HG03135 (cell line): ENCODE results near the gene HOXB5.

Source experiments
- ATAC-seq: cut with Tn5 transposase; IDR thresholded peaks from one replicate; pipeline ENCODE4 v1.9.1; 2021; ENCODE audit warnings: mild to moderate bottlenecking, moderate library complexity; ENCODE audit not compliant: unreplicated experiment

The HOXB5 gene

DNA sequence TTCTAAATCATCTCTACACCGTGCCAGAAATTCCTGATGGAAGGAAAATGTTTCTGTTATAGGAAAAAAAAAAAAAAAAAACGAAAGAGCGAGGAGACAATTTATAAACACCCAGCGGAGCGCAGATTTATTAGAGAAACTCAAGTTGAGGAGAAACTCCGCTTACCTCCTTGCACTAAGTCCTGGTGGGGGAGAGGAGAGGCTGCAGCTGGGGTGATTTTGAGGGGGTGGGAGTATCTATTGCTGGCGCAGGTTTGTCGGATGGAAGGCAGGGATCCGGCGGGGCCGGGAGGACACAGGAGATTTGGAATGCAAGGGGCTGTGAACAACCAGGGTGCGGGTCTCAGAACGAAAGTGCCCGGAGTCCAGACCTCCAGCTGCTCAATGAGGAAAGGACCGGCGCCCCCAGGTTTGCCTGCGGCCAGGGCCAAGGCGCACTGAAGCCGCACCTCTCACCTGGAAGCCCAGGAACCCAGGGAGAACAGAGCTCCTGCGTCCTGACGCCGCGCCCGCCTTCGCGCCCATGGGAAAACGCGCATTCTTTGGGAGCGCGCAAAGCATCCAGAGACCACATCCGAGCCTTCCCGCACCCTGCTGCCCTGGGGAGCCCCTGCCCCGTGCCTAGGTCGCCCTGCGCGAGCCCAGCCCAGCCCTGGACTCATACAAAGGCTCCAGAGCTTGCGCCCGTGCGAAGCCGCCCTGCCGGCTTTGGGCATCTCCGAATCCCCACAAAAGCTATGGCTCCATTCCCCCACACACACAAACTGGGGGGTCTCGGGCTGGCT is 24.1 kb upstream of the HOXB5 start:
- ATAC-seq = no peak

- ATAC-seq = no peak
Observed at GRCh38 chr17:48616717-48617470, 23.3 kb upstream of the HOXB5 start.

DNA sequence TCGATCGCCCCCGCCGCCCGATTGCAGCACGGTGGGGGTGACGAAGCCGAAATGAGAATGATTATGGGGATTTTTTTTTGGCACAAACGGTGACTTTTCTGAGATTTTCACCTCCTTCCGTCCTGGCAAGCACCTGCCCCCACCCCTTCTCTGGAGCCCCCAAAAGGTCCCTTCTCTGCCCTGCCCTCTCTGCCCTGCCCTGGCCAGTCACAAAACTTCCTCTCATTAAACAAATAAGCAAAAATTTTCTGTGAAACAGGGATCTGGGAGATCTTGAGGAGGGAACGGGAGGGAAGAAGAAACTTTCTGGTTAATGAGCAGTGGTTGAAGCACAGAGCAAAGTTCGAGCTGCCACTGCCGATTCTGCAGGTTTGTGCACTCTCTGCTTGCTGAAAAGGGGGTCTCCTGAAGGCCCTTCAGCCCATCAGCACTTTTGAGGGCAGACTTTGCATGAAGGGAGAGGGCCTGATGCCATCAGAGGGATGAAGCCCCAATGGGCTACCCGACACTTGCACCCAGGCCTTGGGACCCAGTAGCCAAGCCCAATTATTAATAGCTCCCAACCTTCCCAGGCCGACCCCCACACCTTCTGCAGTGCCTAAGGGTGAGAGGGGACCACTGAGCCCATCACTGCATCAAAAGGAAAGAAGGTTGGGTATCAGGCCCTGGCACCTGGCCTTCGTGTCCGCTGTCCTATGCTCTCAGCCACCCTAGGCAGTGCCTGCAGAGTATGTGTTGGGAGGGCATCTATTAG is 22.6 kb upstream of the HOXB5 start:
- ATAC-seq = no peak

DNA sequence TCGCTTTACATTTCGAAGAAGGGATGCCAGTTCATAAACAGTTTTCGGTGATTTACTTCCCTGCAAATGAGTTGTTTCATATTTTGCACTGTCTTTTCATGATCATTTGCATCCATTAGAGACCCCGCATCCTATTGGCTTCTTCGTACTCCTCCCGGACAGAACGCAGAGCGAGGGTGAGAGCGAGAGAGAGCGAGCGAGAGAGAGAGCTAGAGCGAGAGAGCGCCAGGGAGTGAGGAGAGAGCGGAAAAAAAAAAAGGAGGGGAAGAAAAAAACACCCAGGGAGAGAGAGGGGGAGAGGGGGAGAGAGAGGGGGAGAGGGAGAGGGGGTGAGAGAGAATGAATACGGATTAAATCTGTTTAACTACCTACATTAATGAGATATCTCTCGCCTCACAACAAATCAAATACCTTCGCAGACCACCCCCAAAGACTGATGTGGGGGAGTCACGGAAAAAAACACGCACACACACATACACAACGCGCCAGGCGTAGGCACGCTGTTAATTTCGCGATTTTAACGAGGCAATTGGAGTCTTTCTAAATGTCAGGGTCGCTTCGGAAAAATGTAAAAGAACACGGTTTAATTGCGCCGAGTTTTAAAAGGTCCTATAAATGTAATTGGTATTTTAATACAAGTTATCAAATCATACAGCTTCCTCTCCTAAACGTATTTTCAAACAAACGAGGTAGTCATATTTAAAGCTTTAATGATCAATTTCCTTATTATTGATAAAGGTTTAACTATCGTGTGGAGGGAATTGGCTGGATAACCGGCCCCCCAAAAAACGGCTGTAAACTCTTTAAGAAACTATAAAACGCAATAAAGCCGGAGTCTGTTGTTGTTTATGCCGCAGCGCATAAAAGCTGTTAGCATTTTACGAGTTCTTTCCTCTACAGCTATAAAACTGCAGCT is 21.7 kb upstream of the HOXB5 start, which contains the start of gene HOXB8:
Gene HOXB8 (minus strand): TSS at position 246 of the 916 bp plus-strand sequence. CDS start 588 bp downstream, outside the sequence.
- ATAC-seq = no peak

GRCh38 chr17:48613862-48614694 is 20.5 kb upstream of the HOXB5 start:
- no peak for ATAC-seq

GRCh38 chr17:48612854-48613691 is 19.5 kb upstream of the HOXB5 start:
- no peak for ATAC-seq

DNA sequence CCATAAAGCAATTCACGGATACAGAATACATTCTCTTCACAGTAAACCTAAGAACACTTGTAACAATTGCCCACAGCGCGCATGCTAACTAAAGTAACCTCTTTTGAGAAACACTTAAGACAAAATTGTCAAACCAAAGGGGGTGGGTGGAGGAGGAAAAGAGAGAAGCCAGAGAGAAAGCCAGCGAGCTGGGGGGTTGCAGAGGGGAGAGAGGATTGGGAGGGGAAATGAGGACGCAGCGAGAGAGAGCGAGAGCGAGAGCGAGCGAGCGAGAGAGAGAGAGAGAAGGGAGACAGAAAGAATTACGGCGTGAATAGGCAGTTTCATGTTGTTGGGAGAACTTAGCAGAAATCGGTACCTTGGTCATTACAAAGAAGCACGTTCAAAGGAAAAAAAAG is 18.9 kb upstream of the HOXB5 start:
- no peak for ATAC-seq

- ATAC-seq = no peak
Observed at GRCh38 chr17:48611681-48612455, 18.3 kb upstream of the HOXB5 start.

DNA sequence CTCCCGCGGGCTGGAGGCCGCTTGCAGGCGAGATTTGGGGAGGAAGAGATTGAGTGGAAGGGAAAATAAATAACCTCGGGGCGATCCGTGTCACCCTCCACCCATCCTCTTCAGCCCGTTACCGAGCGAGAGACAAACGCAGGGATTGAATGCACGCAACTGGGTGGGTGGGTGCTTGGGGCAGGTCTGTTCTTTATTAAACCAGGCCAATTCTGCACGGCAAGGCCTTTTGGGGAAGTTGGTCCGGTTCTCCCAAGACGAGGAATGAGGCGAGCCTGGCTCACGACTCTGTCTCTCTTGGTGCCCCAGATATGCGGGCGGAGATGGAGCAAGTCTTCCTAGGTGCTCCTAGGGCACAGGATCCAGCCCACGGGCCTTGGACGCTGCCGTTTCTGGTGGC is 17.6 kb upstream of the HOXB5 start:
- ATAC-seq = no peak

DNA sequence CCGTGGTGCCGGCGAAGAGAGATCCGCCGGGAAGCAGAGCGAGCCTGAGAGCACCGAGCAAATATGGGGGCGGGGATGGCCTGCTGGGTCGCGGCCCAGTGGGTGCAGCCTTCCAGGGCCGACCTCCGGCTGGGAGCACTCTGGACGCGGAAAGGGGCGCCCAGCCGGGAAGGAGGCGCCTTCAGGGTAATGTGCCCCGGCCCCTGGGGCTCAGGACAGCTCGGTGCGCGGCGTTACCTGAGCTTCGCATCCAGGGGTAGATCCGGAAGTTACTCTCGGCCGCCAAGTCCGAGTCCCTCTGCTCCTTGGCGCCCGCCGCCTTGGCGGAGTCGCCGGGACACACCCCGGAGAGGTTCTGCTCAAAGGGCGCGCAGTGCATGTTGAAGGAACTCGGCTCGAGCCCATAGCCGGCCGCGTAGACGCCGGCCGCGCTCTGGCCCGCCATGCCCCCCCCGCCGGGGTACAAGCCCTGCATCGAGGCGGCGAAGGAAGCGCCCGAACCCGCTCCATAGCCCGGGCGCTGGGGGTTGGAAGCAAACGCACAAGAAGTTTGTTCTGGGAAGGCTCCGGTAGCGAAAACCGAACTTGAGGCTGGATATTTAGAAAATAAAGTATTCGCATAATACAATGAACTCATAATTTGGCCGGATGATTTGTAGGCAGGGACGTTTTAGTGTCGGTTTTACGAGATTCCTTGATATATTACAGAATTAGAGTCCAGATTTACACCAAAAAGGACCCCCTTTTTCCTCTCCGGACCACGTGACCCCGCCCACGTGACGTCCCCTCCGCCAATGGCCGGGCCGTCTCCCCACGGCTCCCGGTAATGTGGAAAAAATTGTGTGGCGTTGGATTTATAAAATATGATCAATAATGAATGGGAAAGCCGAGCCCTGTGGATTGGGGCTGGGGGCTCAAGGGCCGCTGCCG is 17.0 kb upstream of the HOXB5 start, which contains the start of gene HOXB7:
Gene HOXB7 (minus strand): TSS at position 736 of the 930 bp plus-strand sequence. CDS start 99 bp downstream, at position 637.
- no peak for ATAC-seq

DNA sequence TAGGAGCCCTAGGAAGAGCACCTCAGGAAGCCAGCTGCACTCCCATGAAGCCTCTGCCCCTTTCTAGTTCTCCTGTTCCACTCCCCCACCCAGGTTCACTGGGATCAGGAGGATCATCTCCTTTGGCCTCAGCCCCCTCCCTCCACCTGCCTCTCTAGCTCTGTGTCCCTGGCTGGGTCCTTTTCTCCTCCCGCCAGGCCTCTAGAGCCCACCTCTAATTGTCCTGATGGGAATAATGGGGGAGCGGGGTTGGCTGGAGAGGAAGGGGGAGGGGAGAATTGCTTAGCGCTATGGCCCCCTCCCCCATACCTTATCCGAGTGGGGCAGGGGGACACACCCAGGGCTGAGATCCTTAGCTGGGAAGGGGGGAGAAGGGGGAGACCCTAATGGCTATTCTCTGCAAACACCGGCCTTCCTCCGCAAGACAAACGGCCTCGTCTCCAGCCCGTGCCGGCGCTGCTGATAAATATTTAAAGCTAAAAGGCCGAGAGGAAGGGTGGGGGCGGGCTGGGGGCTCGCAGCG is 16.2 kb upstream of the HOXB5 start:
- no peak for ATAC-seq

GRCh38 chr17:48609033-48609432 is 15.5 kb upstream of the HOXB5 start:
- ATAC-seq = no peak

- ATAC-seq = no peak
Observed at GRCh38 chr17:48608494-48608834, 14.9 kb upstream of the HOXB5 start.

DNA sequence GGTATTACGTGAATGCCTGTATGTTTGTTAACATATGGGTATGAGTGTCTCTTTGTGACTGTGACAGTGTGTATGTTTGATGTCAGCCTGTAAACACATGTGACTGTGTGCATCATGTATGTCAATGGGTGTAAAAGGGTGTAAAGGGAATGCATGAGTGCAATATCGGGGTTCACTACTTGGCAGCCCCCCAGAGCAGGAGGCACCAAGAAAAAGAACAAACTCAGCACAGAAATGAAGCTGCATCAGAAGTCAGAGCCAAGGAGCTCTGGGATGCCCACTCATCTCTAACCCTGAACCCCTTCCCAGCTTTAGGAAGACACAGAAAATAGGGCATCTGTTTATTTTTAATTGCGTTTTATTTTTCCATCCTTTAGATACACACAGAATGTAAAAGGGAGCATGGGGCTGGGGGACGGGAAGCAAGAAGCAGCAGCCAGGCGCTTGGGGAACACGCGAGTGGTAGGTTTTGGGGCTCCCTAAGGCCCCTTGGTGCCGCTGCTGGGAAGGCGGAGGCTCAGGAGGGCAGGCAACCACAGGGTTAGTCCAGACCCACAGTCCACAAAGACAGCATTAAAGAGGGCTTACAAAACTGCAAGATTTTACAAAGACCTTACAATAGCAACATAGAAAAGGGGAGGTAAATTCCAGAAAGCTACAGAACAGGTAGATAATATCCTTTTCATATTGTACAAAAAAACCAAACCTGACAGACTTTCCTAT is 13.5 kb upstream of the HOXB5 start:
- no peak for ATAC-seq

DNA sequence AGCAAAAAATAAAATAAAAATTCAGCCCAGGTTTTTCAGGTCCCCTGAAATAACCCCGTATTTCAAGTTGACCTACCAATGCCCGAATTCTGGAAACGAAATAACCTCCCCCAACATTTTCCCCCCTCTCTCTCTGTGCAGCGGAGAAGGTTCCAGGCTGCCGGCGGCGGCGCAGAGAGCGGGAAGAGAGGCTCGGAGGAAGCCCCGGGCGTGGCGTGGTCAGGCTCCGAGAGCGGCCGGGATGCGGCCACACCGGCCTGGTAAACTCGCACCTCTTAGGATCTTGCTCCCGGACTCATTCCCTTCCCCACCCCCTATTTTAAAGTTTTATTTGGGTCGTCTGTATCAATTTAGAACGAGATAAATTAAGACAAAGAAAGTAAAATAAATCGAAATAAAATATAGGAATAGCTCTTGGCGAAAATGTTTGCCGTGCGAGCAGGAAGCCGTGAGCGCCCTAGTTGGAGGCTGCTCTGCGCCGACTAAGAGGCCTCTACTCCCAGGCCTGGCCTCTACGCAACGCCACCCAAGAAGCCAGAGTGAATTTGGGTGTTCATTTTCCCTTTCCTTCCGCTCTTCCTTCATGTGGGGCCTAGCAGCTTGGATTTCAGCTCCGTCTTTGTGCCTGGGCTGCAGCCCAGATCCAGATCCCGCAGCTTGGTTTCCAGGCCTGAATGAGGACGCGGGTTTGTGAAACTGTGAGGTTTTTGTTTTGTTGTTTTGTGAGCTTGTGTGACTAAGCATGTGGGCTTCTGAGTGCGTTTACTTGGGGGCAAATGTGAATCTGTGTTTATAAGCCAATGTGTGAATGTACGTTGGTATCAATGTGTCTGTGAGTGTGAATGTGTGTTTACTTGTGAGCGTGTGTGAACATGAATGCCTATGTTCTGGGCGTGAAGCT is 12.7 kb upstream of the HOXB5 start:
- no peak for ATAC-seq
